Lower leg skin (tissue), 4 donors: Measurements from ENCODE around the gene CLSTN1. TPM values are rescaled to one million over a fixed set of nuclear protein-coding genes. Genes with fewer than 3 reads are reported as not detected.

Experiments
- DNase-seq, 2 donors: peaks; one replicate each; pipeline ENCODE4 v3.0.0-alpha.2; 2019; ENCODE audit warnings: low spot score in 2 of 2
- H3K4me3 ChIP-seq: fragments of 200-600 bp; sonication (generic); 2 replicates; pipeline ENCODE4 v1.5.1; 2017; ENCODE audit warnings: mild to moderate bottlenecking, low read depth; ENCODE audit not compliant: poor library complexity, severe bottlenecking
- POLR2A ChIP-seq, 2 donors: fragments of 450-650 bp; IDR thresholded peaks; one replicate each; pipeline ENCODE4 v1.6.1; 2016 to 2017; ENCODE audit warnings: antibody characterized with exemption in 2 of 2, mild to moderate bottlenecking in 1 of 2, moderate library complexity in 1 of 2
- WGBS, 2 donors: methylation state at CpG; one replicate each; pipeline ENCODE4 v1.1.5; 2018; 5-methylcytosine and 5-hydroxymethylcytosine counted together
- intact Hi-C: fragments of 100-400 bp; cut with DNase I; formaldehyde crosslinking; loops from one replicate; pipeline ENCODE4 v1.15.0; 2023; ENCODE audit warnings: low total_unique reads
- total RNA-seq, 4 donors: library from RNA; depleted of rRNA; stranded (reverse); fragments of >200 nt; gene quantifications; one replicate each; pipeline ENCODE4 v1.1.0, GENCODE V29; 2016
- TF ChIP-seq, protein P1 (sequence below), 3 donors: fragments of 450-650 bp; IDR thresholded peaks; one replicate each; pipeline ENCODE4 v1.5.1; 2016; ENCODE audit warnings: antibody characterized with exemption in 3 of 3, mild to moderate bottlenecking in 3 of 3, moderate library complexity in 2 of 3

Gene CLSTN1
- total RNA-seq, 4 donors from 2014 or later: 116 to 174 (median 150) TPM

GRCh38 chr1:9865724-9866123, 42.0 kb upstream of the CLSTN1 start:
- DNase-seq: no peak
- WGBS, 2 donors: 78 to 82% methylated on average over 2 of the region's 2 CpGs
- H3K4me3 ChIP-seq: no peak overlapping the region
- TF ChIP-seq, protein P1, sequence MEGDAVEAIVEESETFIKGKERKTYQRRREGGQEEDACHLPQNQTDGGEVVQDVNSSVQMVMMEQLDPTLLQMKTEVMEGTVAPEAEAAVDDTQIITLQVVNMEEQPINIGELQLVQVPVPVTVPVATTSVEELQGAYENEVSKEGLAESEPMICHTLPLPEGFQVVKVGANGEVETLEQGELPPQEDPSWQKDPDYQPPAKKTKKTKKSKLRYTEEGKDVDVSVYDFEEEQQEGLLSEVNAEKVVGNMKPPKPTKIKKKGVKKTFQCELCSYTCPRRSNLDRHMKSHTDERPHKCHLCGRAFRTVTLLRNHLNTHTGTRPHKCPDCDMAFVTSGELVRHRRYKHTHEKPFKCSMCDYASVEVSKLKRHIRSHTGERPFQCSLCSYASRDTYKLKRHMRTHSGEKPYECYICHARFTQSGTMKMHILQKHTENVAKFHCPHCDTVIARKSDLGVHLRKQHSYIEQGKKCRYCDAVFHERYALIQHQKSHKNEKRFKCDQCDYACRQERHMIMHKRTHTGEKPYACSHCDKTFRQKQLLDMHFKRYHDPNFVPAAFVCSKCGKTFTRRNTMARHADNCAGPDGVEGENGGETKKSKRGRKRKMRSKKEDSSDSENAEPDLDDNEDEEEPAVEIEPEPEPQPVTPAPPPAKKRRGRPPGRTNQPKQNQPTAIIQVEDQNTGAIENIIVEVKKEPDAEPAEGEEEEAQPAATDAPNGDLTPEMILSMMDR (IDR thresholded peaks at IDR 0.05): no peak
- TF ChIP-seq POLR2A (IDR thresholded peaks at IDR 0.05): no peak
- intact Hi-C loops: loop anchor here (10.0 kb wide), 2 partner anchors 81 to 241 kb away; no protein-coding TSS in a partner anchor

GRCh38 chr1:9863371-9863770, 39.6 kb upstream of the CLSTN1 start:
- intact Hi-C loops: loop anchor here (10.0 kb wide), 2 partner anchors 79 to 239 kb away; no protein-coding TSS in a partner anchor
- DNase-seq: no peak
- 46 to 58% methylated on average over 10 of the region's 10 CpGs for WGBS, 2 donors
- TF ChIP-seq POLR2A (IDR thresholded peaks at IDR 0.05): no peak
- TF ChIP-seq, protein P1 (IDR thresholded peaks at IDR 0.05): no peak
- H3K4me3 ChIP-seq: no peak overlapping the region

- intact Hi-C loops: loop anchor here (10.0 kb wide), 2 partner anchors 77 to 237 kb away; no protein-coding TSS in a partner anchor
- no peak for DNase-seq
- TF ChIP-seq POLR2A (IDR thresholded peaks at IDR 0.05): no peak
- TF ChIP-seq, protein P1 (IDR thresholded peaks at IDR 0.05): no peak
- no peak overlapping the region for H3K4me3 ChIP-seq
- 68 to 82% methylated on average over 6 to 8 of the region's 8 CpGs for WGBS, 2 donors
Measured at GRCh38 chr1:9861360-9861759, 37.6 kb upstream of the CLSTN1 start.

- TF ChIP-seq, protein P1 (IDR thresholded peaks at IDR 0.05): no peak
- TF ChIP-seq POLR2A (IDR thresholded peaks at IDR 0.05): no peak
- 90 to 94% methylated on average over 5 of the region's 5 CpGs for WGBS, 2 donors
- H3K4me3 ChIP-seq: no peak overlapping the region
- DNase-seq: no peak
- intact Hi-C loops: loop anchor here (10.0 kb wide), 2 partner anchors 76 to 236 kb away; no protein-coding TSS in a partner anchor
Measured at GRCh38 chr1:9860887-9861286, 37.1 kb upstream of the CLSTN1 start.

GRCh38 chr1:9859281-9860014, 35.7 kb upstream of the CLSTN1 start:
- H3K4me3 ChIP-seq: no peak overlapping the region
- 76 to 78% methylated on average over 5 of the region's 5 CpGs for WGBS, 2 donors
- DNase-seq: no peak
- intact Hi-C loops: loop anchor here (10.0 kb wide), 2 partner anchors 75 to 235 kb away; no protein-coding TSS in a partner anchor
- TF ChIP-seq, protein P1 (IDR thresholded peaks at IDR 0.05): no peak
- no peak for TF ChIP-seq POLR2A (IDR thresholded peaks at IDR 0.05)
